H1 (cell line): ENCODE measurements around the gene CNN3. TPM values are rescaled to one million over a fixed set of nuclear protein-coding genes. Genes with fewer than 3 reads are reported as not detected.

Source experiments
- CTCF ChIA-PET: fragments of 300-600 bp; sonication (Branson Sonifier 250); formaldehyde crosslinking; loops from one replicate; lab custom pipeline; 2021; ENCODE audit not compliant: partially characterized antibody; lab: Charles Lee
- POLR2A ChIA-PET: fragments of 300-600 bp; sonication (Branson Sonifier 250); formaldehyde crosslinking; loops from one replicate; lab custom pipeline; 2021; ENCODE audit warnings: inconsistent platforms; ENCODE audit not compliant: partially characterized antibody; lab: Charles Lee
- DNase-seq, 2 experiments: peaks; one replicate each; pipeline versions ENCODE4 v3.0.0 to v3.0.0-alpha.2; 2010 to 2022; ENCODE audit warnings: low spot score in 2 of 2, low read depth in 1 of 2, mixed read lengths in 1 of 2
- FAIRE-seq: peaks from 2 replicates; lab custom pipeline; 2011; peaks lifted over from hg19 to GRCh38; lab: Jason Lieb, UNC
- H2AFZ ChIP-seq: 2 replicates; pipeline ENCODE4 v1.8.1; 2012; ENCODE audit warnings: low read length, inconsistent platforms
- H2AK5ac ChIP-seq: 2 replicates; pipeline ENCODE4 v1.6.1; 2013; ENCODE audit warnings: low read depth, low read length
- H2BK120ac ChIP-seq: replicated peaks from 2 replicates; pipeline ENCODE3; 2013; ENCODE audit warnings: low read depth, low read length, inconsistent platforms
- H2BK12ac ChIP-seq: 2 replicates; pipeline ENCODE4 v1.6.1; 2013; ENCODE audit warnings: low read depth, low read length
- H2BK15ac ChIP-seq: 2 replicates; pipeline ENCODE4 v1.6.1; 2013; ENCODE audit warnings: low read length
- H2BK20ac ChIP-seq: 2 replicates; pipeline ENCODE4 v1.6.1; 2013; ENCODE audit warnings: low read length
- H2BK5ac ChIP-seq: 2 replicates; pipeline ENCODE4 v1.6.1; 2013; ENCODE audit warnings: low read depth, low read length
- H3K14ac ChIP-seq: 2 replicates; pipeline ENCODE4 v1.6.1; 2013; ENCODE audit warnings: inconsistent platforms; ENCODE audit not compliant: insufficient read length
- H3K18ac ChIP-seq: 2 replicates; pipeline ENCODE4 v1.6.1; 2013; ENCODE audit warnings: low read length; ENCODE audit errors: extremely low read depth
- H3K23ac ChIP-seq: 2 replicates; pipeline ENCODE4 v1.6.1; 2013; ENCODE audit warnings: inconsistent platforms; ENCODE audit not compliant: insufficient read length
- H3K23me2 ChIP-seq: 2 replicates; pipeline ENCODE4 v1.6.1; 2013; ENCODE audit warnings: low read depth, low read length
- H3K27ac ChIP-seq: 2 replicates; pipeline ENCODE4 v1.6.1; 2011; ENCODE audit warnings: low read depth, low read length, inconsistent platforms
- H3K27me3 ChIP-seq, 4 experiments: replicated peaks in 1 of 4; 1 replicate in 1 of 4; 2 replicates in 3 of 4; pipeline versions ENCODE4 v1.6.1 to v1.8.1; 2011 to 2013; ENCODE audit warnings: low read length in 3 of 4, mild to moderate bottlenecking in 3 of 4, inconsistent platforms in 2 of 4, mixed read lengths in 2 of 4, moderate library complexity in 1 of 4; ENCODE audit not compliant: control insufficient read depth in 3 of 4, insufficient read depth in 3 of 4; ENCODE audit errors: extremely low read depth in 1 of 4
- H3K36me3 ChIP-seq, 4 experiments: 2 replicates each; pipeline versions ENCODE4 v1.6.1 to v1.8.1; 2011 to 2013; ENCODE audit warnings: mild to moderate bottlenecking in 4 of 4, low read length in 3 of 4, moderate library complexity in 2 of 4, control low read depth in 1 of 4, inconsistent platforms in 1 of 4; ENCODE audit not compliant: insufficient read depth in 4 of 4, control insufficient read depth in 2 of 4
- H3K4ac ChIP-seq: replicated peaks from 2 replicates; pipeline ENCODE3; 2013; ENCODE audit warnings: low read length, low read depth, mixed read lengths, inconsistent platforms; ENCODE audit not compliant: insufficient read length
- H3K4me1 ChIP-seq, 4 experiments: replicated peaks in 1 of 4; 1 replicate in 1 of 4; 2 replicates in 3 of 4; pipeline versions ENCODE4 v1.6.1 to v1.8.1; 2011 to 2013; ENCODE audit warnings: low read length in 3 of 4, inconsistent platforms in 2 of 4, mixed read lengths in 1 of 4; ENCODE audit not compliant: insufficient read depth in 4 of 4, control insufficient read depth in 3 of 4
- H3K4me2 ChIP-seq, 2 experiments: 2 replicates each; pipeline versions ENCODE4 v1.6.1 to v1.8.1; 2011 to 2013; ENCODE audit warnings: low read depth in 2 of 2, low read length in 2 of 2, control low read depth in 1 of 2, inconsistent platforms in 1 of 2, mild to moderate bottlenecking in 1 of 2; ENCODE audit not compliant: insufficient read depth in 1 of 2
- H3K4me3 ChIP-seq, 4 experiments: fragments of 200-600, 300-600 bp in 1 of 4; sonication (generic), shearing (Covaris generic), sonication (Bioruptor Twin) in 1 of 4; 2 replicates each; pipeline versions ENCODE4 v1.5.1 to v1.8.1; 2011 to 2016; ENCODE audit warnings: low read length in 4 of 4, low read depth in 3 of 4, control low read depth in 2 of 4, inconsistent platforms in 2 of 4, mild to moderate bottlenecking in 2 of 4, mixed read lengths in 1 of 4, moderate library complexity in 1 of 4; ENCODE audit not compliant: insufficient read depth in 2 of 4; ENCODE audit errors: extremely low read depth in 1 of 4
- H3K56ac ChIP-seq: replicated peaks from 2 replicates; pipeline ENCODE3; 2013; ENCODE audit warnings: low read depth, mild to moderate bottlenecking, mixed read lengths, low read length, inconsistent platforms; ENCODE audit not compliant: insufficient read length
- H3K79me1 ChIP-seq: 2 replicates; pipeline ENCODE4 v1.6.1; 2013; ENCODE audit warnings: low read depth, low read length, control low read depth
- H3K79me2 ChIP-seq, 2 experiments: 2 replicates each; pipeline versions ENCODE4 v1.6.1 to v1.8.1; 2012 to 2013; ENCODE audit warnings: low read length in 2 of 2, mild to moderate bottlenecking in 2 of 2, inconsistent platforms in 1 of 2; ENCODE audit not compliant: insufficient read depth in 2 of 2, control insufficient read depth in 1 of 2
- H3K9ac ChIP-seq, 4 experiments: replicated peaks in 1 of 4; 1 replicate in 1 of 4; 2 replicates in 3 of 4; pipeline versions ENCODE4 v1.6.1 to v1.8.1; 2011 to 2013; ENCODE audit warnings: low read depth in 3 of 4, low read length in 3 of 4, control low read depth in 2 of 4, mild to moderate bottlenecking in 2 of 4, moderate library complexity in 2 of 4, inconsistent platforms in 1 of 4; ENCODE audit errors: extremely low read depth in 1 of 4
- H3K9me3 ChIP-seq, 2 experiments: 2 replicates each; pipeline versions ENCODE4 v1.6.1 to v1.8.1; 2012 to 2013; ENCODE audit warnings: mild to moderate bottlenecking in 2 of 2, moderate library complexity in 2 of 2, control low read depth in 1 of 2, inconsistent platforms in 1 of 2, low read depth in 1 of 2, low read length in 1 of 2, mixed read lengths in 1 of 2; ENCODE audit not compliant: insufficient read depth in 2 of 2
- H4K20me1 ChIP-seq, 2 experiments: replicated peaks in 1 of 2; 2 replicates each; pipeline versions ENCODE3 to v1.8.1; 2011 to 2013; ENCODE audit warnings: inconsistent platforms in 2 of 2, low read length in 2 of 2, mild to moderate bottlenecking in 1 of 2; ENCODE audit not compliant: insufficient read depth in 2 of 2, control insufficient read depth in 1 of 2
- H4K5ac ChIP-seq: 2 replicates; pipeline ENCODE4 v1.6.1; 2013; ENCODE audit warnings: low read length, low read depth, mixed read lengths, inconsistent platforms; ENCODE audit not compliant: insufficient read length
- H4K8ac ChIP-seq: 2 replicates; pipeline ENCODE4 v1.8.0; 2013; ENCODE audit warnings: mild to moderate bottlenecking, moderate library complexity, low read length, inconsistent platforms; ENCODE audit not compliant: insufficient read depth; ENCODE audit errors: extremely low read depth
- H4K91ac ChIP-seq: replicated peaks from 2 replicates; pipeline ENCODE3; 2013; ENCODE audit warnings: low read length, mixed read lengths, inconsistent platforms; ENCODE audit not compliant: insufficient read length
- ASH2L ChIP-seq: fragments of 200-600, 300-600 bp; sonication (generic); IDR thresholded peaks from one replicate; pipeline ENCODE4 v1.7.1; 2017; ENCODE audit warnings: low read length
- BACH1 ChIP-seq: IDR thresholded peaks from 2 replicates; pipeline ENCODE4 v1.6.1; 2012; ENCODE audit warnings: low read length, improper control_type of control experiment
- CHD2 ChIP-seq: IDR thresholded peaks from 2 replicates; pipeline ENCODE4 v1.6.1; 2012; ENCODE audit warnings: low read length, improper control_type of control experiment
- HDAC6 ChIP-seq: IDR thresholded peaks from one replicate; pipeline ENCODE4 v1.7.1; 2012; ENCODE audit warnings: low read depth, mild to moderate bottlenecking, inconsistent platforms, low read length, moderate library complexity
- NRF1 ChIP-seq: IDR thresholded peaks from 2 replicates; pipeline ENCODE4 v1.6.1; 2011; ENCODE audit warnings: mild to moderate bottlenecking, low read depth, low read length, improper control_type of control experiment
- PHF8 ChIP-seq: fragments of 200-600 bp; sonication (generic); conservative IDR thresholded peaks from 2 replicates; pipeline ENCODE4 v1.7.1; 2012; ENCODE audit warnings: low read depth, mild to moderate bottlenecking, inconsistent platforms, low read length, moderate library complexity
- POLR2A ChIP-seq, 2 experiments: IDR thresholded peaks; 1 replicate in 1 of 2; 2 replicates in 1 of 2; pipeline ENCODE4 v1.6.1; 2011; ENCODE audit warnings: low read depth in 2 of 2, low read length in 2 of 2, mild to moderate bottlenecking in 2 of 2; ENCODE audit errors: control extremely low read depth in 1 of 2
- POLR2AphosphoS5 ChIP-seq: IDR thresholded peaks from 2 replicates; pipeline ENCODE4 v1.6.1; 2011; ENCODE audit warnings: low read depth, low read length
- POU5F1 ChIP-seq: IDR thresholded peaks from 2 replicates; pipeline ENCODE4 v1.6.1; 2011; ENCODE audit warnings: low read depth, mild to moderate bottlenecking, low read length, moderate library complexity
- RFX5 ChIP-seq: IDR thresholded peaks from 2 replicates; pipeline ENCODE4 v1.6.1; 2011; ENCODE audit warnings: low read depth, low read length, improper control_type of control experiment, borderline replicate concordance
- RNF2 ChIP-seq: fragments of 200-900, 300-1000 bp; sonication (generic); IDR thresholded peaks from 2 replicates; pipeline ENCODE4 v1.7.1; 2016; ENCODE audit warnings: borderline replicate concordance, low read depth, mild to moderate bottlenecking, antibody characterized with exemption, low read length; ENCODE audit not compliant: poor library complexity, severe bottlenecking; ENCODE audit errors: missing control alignments
- SUZ12 ChIP-seq: fragments of 200-600 bp; sonication (generic); IDR thresholded peaks from 2 replicates; pipeline ENCODE4 v1.6.1; 2012; ENCODE audit warnings: mild to moderate bottlenecking, inconsistent platforms, low read length, moderate library complexity, mixed read lengths
- TCF12 ChIP-seq: IDR thresholded peaks from 2 replicates; pipeline ENCODE4 v1.6.1; 2011; ENCODE audit warnings: low read depth, mild to moderate bottlenecking, low read length
- TEAD4 ChIP-seq: IDR thresholded peaks from 2 replicates; pipeline ENCODE4 v1.6.1; 2012; ENCODE audit warnings: low read depth, low read length, inconsistent platforms, mixed read lengths
- WGBS, 2 experiments: shearing (Covaris generic) in 1 of 2; methylation state at CpG; one replicate each; pipeline versions ENCODE4 v1.1.6 to v1.1.7; 2013 to 2015; ENCODE audit warnings: low lambda C conversion rate in 2 of 2, mixed read lengths in 2 of 2, inconsistent platforms in 1 of 2, low coverage in 1 of 2, missing lambda C conversion rate in 1 of 2; ENCODE audit not compliant: insufficient replicate concordance in 2 of 2, insufficient coverage in 1 of 2, insufficient read length in 1 of 2; ENCODE audit errors: extremely low coverage in 1 of 2, missing lambda C conversion rate in 1 of 2; 5-methylcytosine and 5-hydroxymethylcytosine counted together
- polyA plus RNA-seq, 7 experiments: library from polyadenylated mRNA; depleted of rRNA in 3 of 7; stranded (reverse) in 5 of 7; unstranded in 2 of 7; fragments of >200 nt in 5 of 7; fragments of 200-250 nt in 2 of 7; gene quantifications; 1 replicate in 5 of 7; 2 replicates in 1 of 7; 4 replicates in 1 of 7; pipeline versions ENCODE4 v1.2.1 to v1.2.3, GENCODE V29; 2011 to 2013; ENCODE audit warnings: missing spikeins in 2 of 7, mixed read lengths in 2 of 7
- total RNA-seq: library from RNA; stranded (reverse); fragmentation: NEBNext Ultra II Directional; extraction: Animal tissue kit (Norgen Biotek cat#: 25700); gene quantifications from 2 replicates; pipeline ENCODE4 v1.2.1, GENCODE V29; 2021
- TF ChIP-seq, protein P1 (sequence below): IDR thresholded peaks from 2 replicates; pipeline ENCODE4 v1.6.1; 2012; ENCODE audit warnings: inconsistent platforms

CNN3 gene
- total and polyA plus RNA-seq, 2 of the 8 experiments (the other 6 are each of a cell fraction or from before 2014, with no cell fraction given), result 134 to 266 TPM

GRCh38 chr1:94888201-94888600 lies 38.7 kb downstream of the CNN3 start:
- TF ChIP-seq SUZ12 (no peak), ASH2L (no peak), POLR2A (IDR thresholded peaks at IDR 0.05; ENCODE audit: control extremely low read depth in 1 of 2, low read depth in 2 of 2, low read length in 2 of 2) (no peak), CHD2 (no peak), TEAD4 (no peak), POLR2AphosphoS5 (no peak), NRF1 (no peak), RFX5 (no peak), POU5F1 (no peak), RNF2 (no peak), PHF8 (no peak), TCF12 (no peak), HDAC6 (no peak), BACH1 (no peak)
- TF ChIP-seq, protein P1, sequence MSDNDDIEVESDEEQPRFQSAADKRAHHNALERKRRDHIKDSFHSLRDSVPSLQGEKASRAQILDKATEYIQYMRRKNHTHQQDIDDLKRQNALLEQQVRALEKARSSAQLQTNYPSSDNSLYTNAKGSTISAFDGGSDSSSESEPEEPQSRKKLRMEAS, result no peak
- TF ChIP-seq, all 59 proteins: peak for 0
- no peaks in the 10 kb centered on the region; the same call in 1 of the 2 replicates for H3K23me2 ChIP-seq
- no peak overlapping the region for H3K23ac ChIP-seq
- no peak overlapping the region for H4K5ac ChIP-seq
- H3K79me2 ChIP-seq, result no peaks in the 10 kb centered on the region
- FAIRE-seq, result no peak
- CTCF ChIA-PET, result interaction anchor here (0.6 to 4.5 kb wide), 3 partner anchors 31 to 47 kb away, joined by 3 to 27 read pairs (median 4); no protein-coding TSS in a partner anchor
- no peak overlapping the region for H4K8ac ChIP-seq
- H3K9me3 ChIP-seq, result no peaks in the 10 kb centered on the region
- H3K4me2 ChIP-seq, result peak overlapping the region; percentile 52 to 57; a peak in 3 of 4 replicates
- H2AK5ac ChIP-seq, result no peak overlapping the region
- no peak overlapping the region for H3K18ac ChIP-seq
- H3K27ac ChIP-seq, result no peak overlapping the region
- no peak overlapping the region for H2AFZ ChIP-seq
- no peak overlapping the region for H2BK20ac ChIP-seq
- H3K4me3 ChIP-seq, result 0 out of 8 replicates have a peak overlapping the region, but pooled peaks of 1 of the 4 experiments have one; percentile 7
- no peak overlapping the region for H2BK120ac ChIP-seq
- no peak overlapping the region for H2BK15ac ChIP-seq
- no peak overlapping the region for H4K91ac ChIP-seq
- no peaks in the 10 kb centered on the region for H3K27me3 ChIP-seq
- peak in 1 of 2 experiments; percentile 28 for DNase-seq
- no peak overlapping the region for H3K56ac ChIP-seq
- POLR2A ChIA-PET, result interaction anchor here (1.6 to 1.9 kb wide), 3 partner anchors 9 to 34 kb away, joined by 5 to 6 read pairs (median 6); no protein-coding TSS in a partner anchor
- H3K4me1 ChIP-seq, result peaks cover 7 to 38% (median 20%) of the 10 kb centered on the region in 4 experiments
- H3K9ac ChIP-seq, result no peak overlapping the region
- H4K20me1 ChIP-seq, result no peaks in the 10 kb centered on the region
- 76% methylated on average over 3 of the region's 3 CpGs; no CpG with 5 or more reads in 1 of the 2 experiments for WGBS, 2 experiments
- 0 out of 8 replicates have a peak, but pooled peaks cover 0 to 4% (median 0%) of the 10 kb centered on the region in 4 experiments for H3K36me3 ChIP-seq
- H3K79me1 ChIP-seq, result no peaks in the 10 kb centered on the region
- no peak overlapping the region for H2BK5ac ChIP-seq
- no peak overlapping the region for H3K4ac ChIP-seq
- no peak overlapping the region; the same call in 1 of the 2 replicates for H2BK12ac ChIP-seq
- H3K14ac ChIP-seq, result no peak overlapping the region
